GM19025 (cell line): ENCODE results near the gene MITF.

Source experiments
- ATAC-seq: cut with Tn5 transposase; IDR thresholded peaks from one replicate; pipeline ENCODE4 v1.9.1; 2021; ENCODE audit warnings: mild to moderate bottlenecking, low read depth, moderate library complexity; ENCODE audit not compliant: unreplicated experiment

The MITF gene

GRCh38 chr3:69825446-69825845 is 86.2 kb downstream of the MITF start:
- ATAC-seq = no peak

- no peak for ATAC-seq
Measured at GRCh38 chr3:69827127-69827526, 87.9 kb downstream of the MITF start.

- no peak for ATAC-seq
Measured at GRCh38 chr3:69828817-69829216, 89.6 kb downstream of the MITF start.

- no peak for ATAC-seq
Measured at GRCh38 chr3:69830147-69830546, 90.9 kb downstream of the MITF start.

- no peak for ATAC-seq
Measured at GRCh38 chr3:69831737-69832136, 92.5 kb downstream of the MITF start.

- no peak for ATAC-seq
Measured at GRCh38 chr3:69833591-69833990, 94.3 kb downstream of the MITF start.

GRCh38 chr3:69838217-69838616 is 99.0 kb downstream of the MITF start:
- no peak for ATAC-seq

- no peak for ATAC-seq
Measured at GRCh38 chr3:69838696-69839515, 99.6 kb downstream of the MITF start.

- no peak for ATAC-seq
Measured at GRCh38 chr3:69842351-69842750, 103.1 kb downstream of the MITF start.

- ATAC-seq = no peak
Measured at GRCh38 chr3:69842789-69843188, 103.5 kb downstream of the MITF start.

- no peak for ATAC-seq
Measured at GRCh38 chr3:69844706-69845105, 105.4 kb downstream of the MITF start.

GRCh38 chr3:69847303-69847702 is 108.0 kb downstream of the MITF start:
- no peak for ATAC-seq

GRCh38 chr3:69848113-69848512 is 108.8 kb downstream of the MITF start:
- no peak for ATAC-seq

GRCh38 chr3:69850849-69851248 is 111.6 kb downstream of the MITF start:
- no peak for ATAC-seq

- no peak for ATAC-seq
Measured at GRCh38 chr3:69853027-69853426, 113.8 kb downstream of the MITF start.

GRCh38 chr3:69855436-69856162 is 116.3 kb downstream of the MITF start:
- no peak for ATAC-seq

GRCh38 chr3:69856965-69857705 is 117.9 kb downstream of the MITF start:
- no peak for ATAC-seq

- no peak for ATAC-seq
Measured at GRCh38 chr3:69861556-69861955, 122.3 kb downstream of the MITF start.

GRCh38 chr3:69864141-69864540 is 124.9 kb downstream of the MITF start:
- no peak for ATAC-seq

- ATAC-seq = no peak
Measured at GRCh38 chr3:69864766-69865165, 125.5 kb downstream of the MITF start.
